Inflammatory macrophage treated with lipopolysaccharide for 4 hours (primary cell): ENCODE results near the gene SHISA9.

ENCODE experiments used
- DNase-seq: peaks from one replicate; pipeline ENCODE4 v3.0.0-alpha.2; 2020

The SHISA9 gene

GRCh38 chr16:13032911-13033310 is 131.5 kb downstream of the SHISA9 start:
- DNase-seq = no peak

GRCh38 chr16:13036600-13036999 is 135.2 kb downstream of the SHISA9 start:
- no peak for DNase-seq

- DNase-seq = no peak
Observed at GRCh38 chr16:13038591-13038990, 137.2 kb downstream of the SHISA9 start.

DNA sequence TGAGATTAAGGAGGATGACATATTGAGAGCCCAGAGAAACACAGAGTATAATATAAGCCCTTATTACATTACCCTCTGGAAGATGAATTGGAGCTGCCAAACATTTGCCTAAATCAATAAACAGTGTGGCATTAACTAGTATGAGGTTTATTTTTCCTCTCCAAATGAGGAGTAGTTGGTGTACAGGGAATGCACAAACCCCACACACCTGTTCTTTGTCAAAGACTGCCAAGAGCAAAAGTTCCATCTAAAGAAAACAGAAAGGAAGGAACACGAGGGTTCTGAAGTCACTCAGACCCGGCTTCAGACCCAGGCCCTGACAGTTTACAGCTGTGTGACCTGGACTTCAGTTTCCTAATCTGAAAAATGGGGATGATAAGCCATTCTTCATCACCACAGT is 138.1 kb downstream of the SHISA9 start:
- no peak for DNase-seq

- no peak for DNase-seq
Observed at GRCh38 chr16:13041180-13041579, 139.8 kb downstream of the SHISA9 start.

GRCh38 chr16:13041646-13042290 is 140.4 kb downstream of the SHISA9 start:
- DNase-seq = no peak

DNA sequence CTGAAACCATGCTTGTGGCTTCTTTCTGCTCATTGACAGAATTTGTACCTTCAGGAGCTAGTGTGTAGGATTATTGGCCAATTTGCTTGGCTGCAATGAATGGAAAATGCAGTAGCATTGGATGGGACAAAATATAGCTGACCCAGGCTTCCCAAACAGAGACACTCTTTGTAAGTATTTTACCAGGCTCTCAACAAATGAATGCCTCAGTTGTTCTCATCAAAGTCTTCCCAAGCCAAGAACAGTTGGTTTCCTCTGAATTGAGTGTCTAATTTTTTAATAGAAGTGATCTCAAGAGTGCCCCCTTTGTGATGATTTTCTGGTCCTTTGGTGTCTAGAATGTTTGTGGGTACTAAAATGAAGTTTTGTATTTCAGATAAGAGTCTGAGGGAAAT is 140.9 kb downstream of the SHISA9 start:
- DNase-seq = no peak

GRCh38 chr16:13046061-13046821 is 144.8 kb downstream of the SHISA9 start:
- DNase-seq = no peak

DNA sequence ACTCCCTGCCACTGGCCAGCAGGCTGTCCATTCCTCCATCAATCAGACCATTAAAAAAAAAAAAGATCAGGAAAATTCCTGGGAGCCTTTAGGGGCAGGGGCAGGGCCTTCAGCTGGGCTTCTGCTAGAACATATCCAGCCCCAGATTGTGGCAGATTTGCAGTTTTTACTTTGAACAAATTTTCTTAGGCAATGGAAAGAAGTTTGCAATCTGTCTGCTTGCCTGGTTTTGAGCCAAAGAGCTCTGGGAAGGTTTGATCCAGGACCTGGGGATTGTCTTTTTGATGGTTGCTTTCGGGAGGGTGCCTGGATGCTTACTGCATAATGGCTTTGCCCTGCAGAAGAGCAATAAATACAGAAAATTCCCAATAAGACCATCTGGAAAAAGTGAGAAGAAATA is 145.9 kb downstream of the SHISA9 start:
- no peak for DNase-seq

GRCh38 chr16:13049688-13050087 is 148.3 kb downstream of the SHISA9 start:
- DNase-seq = no peak

GRCh38 chr16:13052431-13052830 is 151.0 kb downstream of the SHISA9 start:
- no peak for DNase-seq

DNA sequence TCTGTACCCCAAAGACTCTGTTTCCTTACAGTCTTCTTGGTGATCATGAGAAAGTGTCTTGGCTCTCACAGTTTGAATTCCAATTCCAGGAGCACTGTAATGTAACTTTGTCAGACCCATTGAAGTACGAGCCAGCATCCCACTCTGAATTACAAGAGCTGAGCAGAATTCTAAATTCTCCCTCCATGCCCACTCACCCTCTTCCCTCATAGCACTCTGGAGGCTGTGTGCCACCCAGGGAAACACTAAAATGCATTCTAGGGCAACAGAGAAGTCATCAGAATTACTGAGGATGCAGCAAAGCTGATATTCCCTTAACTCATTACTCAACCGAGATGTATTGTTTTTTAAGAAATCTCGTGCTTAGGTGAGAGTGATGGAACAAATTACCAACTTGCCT is 154.1 kb downstream of the SHISA9 start:
- no peak for DNase-seq

GRCh38 chr16:13056607-13057006 is 155.2 kb downstream of the SHISA9 start:
- DNase-seq = no peak

DNA sequence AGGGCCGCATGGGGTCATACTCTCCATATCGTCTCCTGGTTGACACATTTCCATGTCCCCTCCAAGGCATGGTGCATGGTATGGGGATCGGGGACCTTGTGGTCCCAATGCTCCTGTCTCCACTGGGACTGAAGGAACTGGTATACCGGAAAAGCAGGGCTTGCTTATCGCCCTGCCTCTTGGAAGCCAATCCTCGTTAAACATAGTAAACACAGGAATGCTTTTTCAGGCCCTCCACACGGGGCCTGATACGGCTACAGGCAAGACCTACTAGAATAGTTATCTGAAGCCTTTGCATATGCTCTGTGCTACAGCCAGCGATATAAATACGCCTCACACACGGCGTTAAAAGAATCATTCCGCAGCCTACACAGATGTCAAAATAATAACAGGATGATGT is 159.5 kb downstream of the SHISA9 start:
- DNase-seq = no peak

GRCh38 chr16:13061691-13062090 is 160.3 kb downstream of the SHISA9 start:
- DNase-seq = no peak

DNA sequence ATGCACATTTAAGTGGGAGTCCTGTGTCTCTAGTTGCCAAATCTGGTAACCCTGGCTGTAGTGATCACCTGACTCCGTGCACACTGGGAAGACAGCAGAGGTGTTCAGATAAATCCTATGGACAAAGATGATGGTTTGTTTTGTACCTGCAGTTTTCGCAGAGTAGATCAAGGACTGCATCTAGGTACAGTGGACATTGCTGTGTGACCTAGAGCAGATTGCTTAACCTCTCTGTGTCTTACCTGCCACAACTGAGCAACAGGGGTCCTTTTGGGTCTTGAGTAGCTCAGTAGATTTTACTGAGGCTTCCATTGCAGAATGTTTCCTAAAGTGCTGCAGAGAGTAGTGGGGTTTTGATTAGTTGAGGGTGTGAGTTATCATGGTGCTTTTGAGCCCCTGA is 160.8 kb downstream of the SHISA9 start:
- no peak for DNase-seq

DNA sequence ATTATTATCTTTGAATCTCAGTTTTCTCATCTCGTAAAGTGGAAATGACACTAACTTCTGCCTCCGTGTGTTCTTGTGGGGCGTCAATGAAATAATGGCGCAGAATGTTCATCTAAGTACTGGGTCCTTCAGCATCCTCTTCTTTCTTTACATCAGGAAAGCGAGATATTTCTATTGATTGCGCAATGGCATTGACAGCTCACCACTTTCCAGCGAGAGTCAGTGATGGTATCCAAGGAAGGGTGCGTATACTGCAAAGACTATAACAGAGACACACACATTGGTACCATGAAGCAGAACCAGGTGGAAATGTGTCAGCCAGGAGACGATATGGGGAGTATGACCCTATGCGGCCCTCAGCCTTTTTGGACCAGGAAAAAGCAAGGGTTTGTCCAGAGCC is 162.1 kb downstream of the SHISA9 start:
- DNase-seq = no peak

GRCh38 chr16:13064821-13065220 is 163.4 kb downstream of the SHISA9 start:
- DNase-seq = no peak

- DNase-seq = no peak
Observed at GRCh38 chr16:13067648-13068047, 166.2 kb downstream of the SHISA9 start.

GRCh38 chr16:13068912-13069583 is 167.7 kb downstream of the SHISA9 start:
- no peak for DNase-seq

DNA sequence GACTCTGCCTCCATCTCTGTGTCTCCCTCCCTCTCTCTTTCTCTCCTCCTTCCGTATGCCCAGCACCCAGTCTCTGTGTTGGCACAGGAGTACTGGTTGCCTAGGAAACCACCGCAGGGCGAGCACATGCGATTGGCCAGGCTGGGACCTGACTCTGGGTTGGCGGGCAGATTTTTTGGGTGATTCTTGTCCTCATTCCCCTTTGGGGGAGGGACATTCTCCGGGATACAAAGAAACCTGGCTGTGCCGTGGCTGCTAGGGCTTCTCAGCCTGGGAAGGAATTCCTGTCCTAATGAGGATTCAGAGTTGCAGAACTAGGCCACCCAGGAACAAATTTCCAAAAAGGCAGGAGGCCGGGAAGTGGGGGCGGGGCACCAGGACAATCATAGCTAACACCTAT is 168.9 kb downstream of the SHISA9 start:
- no peak for DNase-seq

DNA sequence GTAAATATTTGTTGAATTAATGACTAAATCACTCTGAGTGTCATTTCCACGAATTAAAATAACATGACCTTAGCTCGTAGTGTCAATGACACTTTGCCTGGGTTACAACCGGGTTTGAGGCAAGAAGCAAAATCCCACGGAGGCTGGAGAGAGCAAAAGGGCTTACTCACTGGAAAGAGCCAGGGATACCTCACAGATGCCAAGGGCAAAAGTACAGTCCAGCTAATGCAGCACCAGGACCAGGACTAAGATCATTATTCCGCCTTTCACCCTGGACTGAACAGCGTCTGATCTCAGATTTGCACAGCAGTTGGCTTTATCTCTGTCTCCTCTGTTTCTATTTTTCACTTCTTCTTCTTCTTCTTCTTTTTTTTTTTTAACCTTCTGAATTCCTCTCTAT is 175.5 kb downstream of the SHISA9 start:
- DNase-seq = no peak

DNA sequence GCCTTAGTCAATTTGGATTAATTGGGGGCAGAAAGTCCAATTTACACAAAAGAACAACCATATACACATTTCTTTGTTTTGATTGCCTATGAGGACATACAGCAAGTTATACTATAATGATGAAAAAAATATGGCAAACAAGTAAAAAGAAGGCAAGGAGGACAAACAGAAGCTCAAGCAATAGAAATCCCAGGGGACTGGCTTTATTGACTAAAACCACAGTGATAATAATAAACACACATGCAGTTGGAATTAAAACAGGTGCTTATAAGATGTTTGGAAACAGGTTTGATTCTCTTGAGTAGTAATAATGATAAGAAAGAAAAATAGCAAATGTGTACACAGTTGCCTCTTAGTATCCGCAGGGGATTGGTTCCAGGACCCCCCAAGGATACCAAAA is 176.4 kb downstream of the SHISA9 start:
- DNase-seq = no peak

GRCh38 chr16:13080531-13080930 is 179.1 kb downstream of the SHISA9 start:
- no peak for DNase-seq
